Parathyroid adenoma (tissue), 2 donors: ENCODE measurements around the gene FAM162A.
"Not testable (repeated sequence)": the region's sequence is repeated elsewhere in the genome, so short reads cannot be mapped to it uniquely, and the experiment has no call there.

ENCODE experiments used
- H2AFZ ChIP-seq: fragments of 300-600 bp; sonication (generic); one replicate; pipeline ENCODE4 v1.7.0; 2017; ENCODE audit warnings: antibody characterized with exemption, mild to moderate bottlenecking
- H3K27ac ChIP-seq: fragments of 300-600 bp; sonication (generic); one replicate; pipeline ENCODE4 v1.7.0; 2017
- H3K27me3 ChIP-seq: fragments of 300-600 bp; sonication (generic); one replicate; pipeline ENCODE4 v1.7.0; 2017; ENCODE audit warnings: low read length; ENCODE audit not compliant: control insufficient read depth, insufficient read depth
- H3K36me3 ChIP-seq: fragments of 300-600 bp; sonication (generic); one replicate; pipeline ENCODE4 v1.7.0; 2017; ENCODE audit warnings: low read length; ENCODE audit not compliant: control insufficient read depth, insufficient read depth
- H3K4me1 ChIP-seq: fragments of 300-600 bp; sonication (generic); one replicate; pipeline ENCODE4 v1.7.0; 2017; ENCODE audit warnings: control low read depth
- H3K4me2 ChIP-seq: fragments of 300-600 bp; sonication (generic); one replicate; pipeline ENCODE4 v1.7.0; 2017; ENCODE audit warnings: low read length
- H3K4me3 ChIP-seq: fragments of 300-600 bp; sonication (generic); one replicate; pipeline ENCODE4 v1.7.0; 2017; ENCODE audit warnings: low read depth, low read length
- H3K79me2 ChIP-seq: fragments of 300-600 bp; sonication (generic); one replicate; pipeline ENCODE4 v1.7.0; 2017; ENCODE audit warnings: control low read depth
- H3K9ac ChIP-seq: fragments of 300-600 bp; sonication (generic); one replicate; pipeline ENCODE4 v1.7.0; 2017; ENCODE audit warnings: mild to moderate bottlenecking
- H3K9me3 ChIP-seq: fragments of 300-600 bp; sonication (generic); one replicate; pipeline ENCODE4 v1.7.0; 2017; ENCODE audit warnings: low read length; ENCODE audit not compliant: control insufficient read depth
- TF ChIP-seq, protein P1 (sequence below): fragments of 300-600 bp; sonication (generic); IDR thresholded peaks from one replicate; pipeline ENCODE4 v1.7.0; 2017; ENCODE audit warnings: antibody characterized with exemption, mild to moderate bottlenecking
- donor health status: primary hyperparathyroidism.

FAM162A gene

DNA sequence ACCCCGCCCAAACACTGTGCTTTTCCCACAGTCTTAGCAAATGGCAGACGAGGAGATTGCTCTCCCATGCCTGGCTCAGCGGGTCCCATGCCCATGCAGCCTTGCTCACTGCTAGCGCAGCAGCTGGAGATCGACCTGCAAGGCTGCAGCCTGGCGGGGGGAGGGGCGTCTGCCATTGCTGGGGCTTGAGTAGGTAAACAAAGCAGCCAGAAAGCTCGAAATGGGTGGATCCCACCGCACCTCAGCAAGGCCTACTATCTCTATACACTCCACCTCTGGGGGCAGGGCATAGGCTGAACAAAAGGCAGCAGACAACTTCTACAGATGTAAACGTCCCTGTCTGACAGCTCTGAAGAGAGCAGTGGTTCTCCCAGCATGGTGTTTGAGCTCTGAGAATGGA is 59.1 kb downstream of the FAM162A start:
- H3K36me3 ChIP-seq = no peaks in the 10 kb centered on the region
- H3K27me3 ChIP-seq = no peaks in the 10 kb centered on the region
- peaks cover 35% of the 10 kb centered on the region for H3K79me2 ChIP-seq
- H3K4me1 ChIP-seq = peaks cover 15% of the 10 kb centered on the region
- H3K4me3 ChIP-seq = no peak overlapping the region
- H2AFZ ChIP-seq = no peak overlapping the region
- H3K4me2 ChIP-seq = no peak overlapping the region
- H3K9me3 ChIP-seq = no peaks in the 10 kb centered on the region
- H3K27ac ChIP-seq = peak overlapping the region; percentile 74
- no peak overlapping the region for H3K9ac ChIP-seq
- TF ChIP-seq, protein P1, sequence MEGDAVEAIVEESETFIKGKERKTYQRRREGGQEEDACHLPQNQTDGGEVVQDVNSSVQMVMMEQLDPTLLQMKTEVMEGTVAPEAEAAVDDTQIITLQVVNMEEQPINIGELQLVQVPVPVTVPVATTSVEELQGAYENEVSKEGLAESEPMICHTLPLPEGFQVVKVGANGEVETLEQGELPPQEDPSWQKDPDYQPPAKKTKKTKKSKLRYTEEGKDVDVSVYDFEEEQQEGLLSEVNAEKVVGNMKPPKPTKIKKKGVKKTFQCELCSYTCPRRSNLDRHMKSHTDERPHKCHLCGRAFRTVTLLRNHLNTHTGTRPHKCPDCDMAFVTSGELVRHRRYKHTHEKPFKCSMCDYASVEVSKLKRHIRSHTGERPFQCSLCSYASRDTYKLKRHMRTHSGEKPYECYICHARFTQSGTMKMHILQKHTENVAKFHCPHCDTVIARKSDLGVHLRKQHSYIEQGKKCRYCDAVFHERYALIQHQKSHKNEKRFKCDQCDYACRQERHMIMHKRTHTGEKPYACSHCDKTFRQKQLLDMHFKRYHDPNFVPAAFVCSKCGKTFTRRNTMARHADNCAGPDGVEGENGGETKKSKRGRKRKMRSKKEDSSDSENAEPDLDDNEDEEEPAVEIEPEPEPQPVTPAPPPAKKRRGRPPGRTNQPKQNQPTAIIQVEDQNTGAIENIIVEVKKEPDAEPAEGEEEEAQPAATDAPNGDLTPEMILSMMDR = no peak

DNA sequence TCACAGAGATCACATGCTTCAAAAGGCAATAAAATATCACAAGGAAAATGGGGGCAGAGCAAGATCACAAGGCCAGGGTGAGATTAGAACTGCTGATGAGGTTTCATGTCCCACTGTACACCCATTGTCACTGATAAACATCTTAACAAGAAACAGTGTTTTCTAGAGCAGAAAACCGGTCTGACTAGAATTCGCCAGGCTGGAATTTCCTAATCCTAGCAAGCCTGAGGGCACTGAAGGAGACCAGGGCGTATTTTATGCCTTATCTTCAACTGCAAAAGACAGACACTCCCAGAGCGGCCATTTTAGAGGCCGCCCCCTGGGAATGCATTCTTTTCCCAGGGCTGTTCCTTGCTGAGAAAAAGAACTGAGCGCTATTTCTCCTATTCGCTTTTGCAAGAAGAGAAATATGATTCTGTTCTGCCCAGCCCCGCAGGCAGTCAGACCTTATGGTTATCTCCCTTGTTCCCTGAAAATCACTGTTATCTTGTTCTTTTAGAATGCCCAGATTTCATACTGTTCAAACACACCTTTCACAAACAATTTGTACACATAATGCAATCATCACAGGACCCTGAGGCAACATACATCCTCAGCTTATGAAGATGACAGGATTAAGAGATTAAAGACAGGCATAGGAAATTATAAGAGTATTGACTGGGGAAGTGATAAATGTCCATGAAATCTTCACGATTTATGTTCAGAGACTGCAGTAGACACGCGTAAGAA is 59.9 kb downstream of the FAM162A start:
- H3K9ac ChIP-seq, H3K4me2 ChIP-seq, H2AFZ ChIP-seq, H3K4me3 ChIP-seq, H3K9me3 ChIP-seq, H3K36me3 ChIP-seq, H3K27me3 ChIP-seq: not testable (repeated sequence)
- Histone ChIP-seq H3K79me2 (peaks cover 35% of the 10 kb centered on the region), H3K27ac (peak overlapping the region; percentile 74), H3K4me1 (peaks cover 15% of the 10 kb centered on the region)

DNA sequence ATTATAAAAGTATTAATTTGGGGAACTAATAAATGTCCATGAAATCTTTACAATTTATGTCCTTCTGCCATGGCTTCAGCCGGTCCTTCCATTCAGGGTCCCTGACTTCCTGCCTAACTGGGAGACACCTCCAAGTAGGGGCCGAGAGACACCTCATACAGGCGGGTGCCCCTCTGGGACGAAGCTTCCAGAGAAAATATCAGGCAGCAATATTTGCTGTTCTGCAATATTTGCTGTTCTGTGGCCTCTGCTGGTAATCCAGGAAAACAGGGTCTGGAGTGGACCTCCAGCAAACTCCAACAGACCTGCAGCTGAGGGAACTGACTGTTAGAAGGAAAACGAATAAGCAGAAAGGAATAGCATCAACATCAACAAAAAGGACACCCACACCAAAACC is 60.5 kb downstream of the FAM162A start:
- H3K36me3 ChIP-seq, H3K4me3 ChIP-seq, H2AFZ ChIP-seq, H3K9me3 ChIP-seq, H3K9ac ChIP-seq, H3K4me2 ChIP-seq, H3K27me3 ChIP-seq: not testable (repeated sequence)
- peaks cover 35% of the 10 kb centered on the region for H3K79me2 ChIP-seq
- peaks cover 21% of the 10 kb centered on the region for H3K4me1 ChIP-seq
- H3K27ac ChIP-seq = peak overlapping the region; percentile 74

DNA sequence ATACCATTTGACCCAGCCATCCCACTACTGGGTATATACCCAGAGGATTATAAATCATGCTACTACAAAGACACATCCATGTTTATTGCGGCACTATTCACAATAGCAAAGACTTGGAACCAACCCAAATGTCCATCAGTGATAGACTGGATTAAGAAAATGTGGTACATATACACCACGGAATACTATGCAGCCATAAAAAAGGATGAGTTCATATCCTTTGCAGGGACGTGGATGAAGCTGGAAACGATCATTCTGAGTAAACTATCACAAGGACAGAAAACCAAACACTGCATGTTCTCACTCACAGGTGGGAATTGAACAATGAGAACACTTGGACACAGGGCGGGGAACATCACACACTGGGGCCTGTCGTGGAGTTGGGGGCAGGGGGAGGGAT is 64.2 kb downstream of the FAM162A start:
- peaks cover 48% of the 10 kb centered on the region for H3K4me1 ChIP-seq
- H3K79me2 ChIP-seq = peaks cover 25% of the 10 kb centered on the region
- H3K27me3 ChIP-seq, H3K4me2 ChIP-seq, H3K27ac ChIP-seq, H3K4me3 ChIP-seq, H3K9ac ChIP-seq, H3K36me3 ChIP-seq, H2AFZ ChIP-seq, H3K9me3 ChIP-seq: not testable (repeated sequence)

DNA sequence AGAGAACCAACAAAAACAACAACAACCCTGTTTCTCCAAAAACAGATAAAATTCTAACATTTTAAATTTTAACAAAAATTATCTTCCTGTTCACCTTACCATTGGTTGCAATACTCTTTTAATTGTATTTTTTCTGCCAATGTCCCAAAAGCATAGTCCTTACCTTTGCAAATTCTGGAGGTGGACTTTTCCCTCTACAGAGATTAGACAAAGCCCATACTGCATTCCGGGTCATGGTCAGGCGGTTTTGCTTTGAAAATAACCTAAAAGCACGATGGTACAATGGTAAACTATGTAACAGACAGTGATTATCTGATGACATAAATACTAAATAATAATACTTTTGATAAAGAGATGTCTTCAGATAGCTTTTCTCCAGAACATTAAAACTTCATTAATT is 67.4 kb downstream of the FAM162A start:
- Histone ChIP-seq H3K9me3 (no peaks in the 10 kb centered on the region), H2AFZ (no peak overlapping the region), H3K4me1 (peaks cover 47% of the 10 kb centered on the region), H3K36me3 (no peaks in the 10 kb centered on the region), H3K79me2 (no peaks in the 10 kb centered on the region), H3K27me3 (no peaks in the 10 kb centered on the region), H3K9ac (no peak overlapping the region), H3K27ac (peak overlapping the region; percentile 78), H3K4me3 (peak overlapping the region; percentile 9), H3K4me2 (peak overlapping the region; percentile 15)
- TF ChIP-seq, protein P1 = no peak

DNA sequence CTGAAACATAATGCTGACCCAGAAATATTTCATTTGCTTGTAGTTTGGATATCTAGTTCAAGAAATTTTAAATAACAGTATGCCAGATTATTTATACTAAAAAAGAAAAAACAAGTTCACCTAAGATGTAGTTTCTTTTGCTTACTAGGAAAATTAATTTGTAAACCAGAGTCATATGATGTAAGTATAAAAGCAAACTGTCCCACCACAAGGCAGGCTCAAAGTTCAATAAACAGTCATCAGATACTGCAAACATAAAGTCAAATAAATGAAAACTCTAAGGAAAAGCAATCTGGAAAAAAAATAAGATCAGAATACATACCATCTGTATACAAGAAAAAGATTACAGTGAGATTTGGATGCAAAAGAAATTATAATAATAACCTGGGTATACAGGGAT is 72.1 kb downstream of the FAM162A start:
- H3K79me2 ChIP-seq = peaks cover 11% of the 10 kb centered on the region
- no peak overlapping the region for H3K9ac ChIP-seq
- TF ChIP-seq, protein P1 = no peak
- no peak overlapping the region for H3K4me3 ChIP-seq
- no peaks in the 10 kb centered on the region for H3K27me3 ChIP-seq
- H3K4me1 ChIP-seq = peaks cover 17% of the 10 kb centered on the region
- H3K4me2 ChIP-seq = no peak overlapping the region
- H3K9me3 ChIP-seq = no peaks in the 10 kb centered on the region
- no peak overlapping the region for H3K27ac ChIP-seq
- H3K36me3 ChIP-seq = no peaks in the 10 kb centered on the region
- no peak overlapping the region for H2AFZ ChIP-seq
